Jurkat, Clone E6-1 (cell line): Measurements from ENCODE around the gene SEPSECS.
A peak's percentile ranks its signal among the peaks of the same experiment; 100 is the strongest.
"Not testable (repeated sequence)": the region's sequence is repeated elsewhere in the genome, so short reads cannot be mapped to it uniquely, and the experiment has no call there.

Experiments
- DNase-seq: peaks from one replicate; pipeline ENCODE4 v3.0.0-alpha.2; 2011; ENCODE audit warnings: low read depth, low spot score
- H3K4me3 ChIP-seq: 2 replicates; pipeline ENCODE4 v1.5.1; 2011; ENCODE audit warnings: mild to moderate bottlenecking, low read length, control low read depth, moderate library complexity

SEPSECS gene

DNA sequence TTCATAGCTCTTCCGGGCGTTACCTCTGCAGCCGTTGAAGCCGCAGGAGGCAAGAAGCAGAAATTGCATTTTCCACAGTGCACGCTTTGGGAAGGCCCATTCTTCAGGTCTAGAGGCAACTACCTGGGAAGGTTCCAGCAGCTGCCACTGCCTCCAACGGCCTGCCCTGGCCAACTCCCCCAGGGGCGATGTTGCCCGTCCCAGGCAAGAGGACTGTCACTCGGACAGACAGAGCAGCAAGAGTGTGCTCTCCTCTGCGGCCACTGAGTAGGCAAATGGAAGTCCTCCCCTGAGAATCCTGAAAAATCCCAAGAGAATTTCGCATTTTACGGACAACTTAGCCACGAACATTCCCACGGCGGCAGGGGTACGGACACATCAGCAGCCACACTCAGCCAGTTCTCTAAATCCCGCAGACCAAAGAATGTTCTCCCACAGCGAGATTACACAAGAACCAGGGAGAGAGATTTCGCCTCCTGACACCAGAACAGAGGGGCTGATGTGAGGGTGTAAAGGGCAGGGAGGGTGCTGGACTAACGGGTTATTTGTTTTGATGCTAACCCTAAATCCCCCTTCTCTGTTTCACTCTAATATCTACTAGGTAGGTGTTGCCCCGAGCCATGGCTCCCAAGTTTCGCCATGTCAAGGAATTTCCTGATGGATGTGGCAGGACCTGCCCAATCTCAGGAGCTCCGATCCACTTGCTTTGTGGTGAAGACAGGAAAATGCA is 63.8 kb downstream of the SEPSECS start:
- no peak overlapping the region for H3K4me3 ChIP-seq
- no peak for DNase-seq

DNA sequence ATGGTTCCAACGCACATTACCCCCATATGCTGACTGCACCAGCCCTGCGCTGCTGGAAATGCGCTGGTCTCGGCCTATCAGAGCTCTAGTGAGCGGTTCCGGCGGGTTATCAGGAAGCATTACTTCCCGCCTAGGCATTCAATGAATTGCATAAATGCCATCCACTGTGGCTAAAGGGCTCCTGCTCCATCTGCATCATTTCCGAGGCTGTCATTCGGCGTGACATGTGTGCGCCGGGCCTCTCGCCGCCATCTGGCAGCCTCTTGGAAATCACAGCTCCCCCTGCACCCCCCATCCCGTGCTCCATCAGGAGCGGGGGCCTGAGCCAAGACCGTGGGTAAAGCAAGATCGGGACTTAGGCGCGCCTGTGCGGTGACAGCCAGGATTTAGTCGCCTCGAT is 64.4 kb downstream of the SEPSECS start:
- no peak for DNase-seq
- H3K4me3 ChIP-seq, result no peak overlapping the region

DNA sequence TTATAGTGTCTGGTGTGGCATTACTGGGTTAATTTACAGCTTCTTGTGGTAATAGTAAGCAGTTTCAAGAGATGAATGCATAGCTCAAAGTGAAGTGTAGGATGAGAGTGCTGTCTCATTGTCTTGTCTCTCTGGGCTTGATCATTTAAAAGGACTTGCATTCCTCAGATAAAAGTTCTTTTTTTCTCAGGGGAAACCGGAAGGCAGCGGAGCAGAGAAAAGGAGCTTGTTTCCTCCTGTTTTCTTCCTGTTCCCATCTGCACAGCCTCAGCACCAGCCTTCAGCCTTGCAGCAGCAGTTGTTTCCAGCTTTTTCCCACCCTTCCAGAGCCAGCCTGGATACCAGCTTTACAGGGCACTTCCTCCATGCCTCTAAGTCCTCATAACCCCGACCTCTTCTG is 68.1 kb downstream of the SEPSECS start:
- DNase-seq, result no peak

DNA sequence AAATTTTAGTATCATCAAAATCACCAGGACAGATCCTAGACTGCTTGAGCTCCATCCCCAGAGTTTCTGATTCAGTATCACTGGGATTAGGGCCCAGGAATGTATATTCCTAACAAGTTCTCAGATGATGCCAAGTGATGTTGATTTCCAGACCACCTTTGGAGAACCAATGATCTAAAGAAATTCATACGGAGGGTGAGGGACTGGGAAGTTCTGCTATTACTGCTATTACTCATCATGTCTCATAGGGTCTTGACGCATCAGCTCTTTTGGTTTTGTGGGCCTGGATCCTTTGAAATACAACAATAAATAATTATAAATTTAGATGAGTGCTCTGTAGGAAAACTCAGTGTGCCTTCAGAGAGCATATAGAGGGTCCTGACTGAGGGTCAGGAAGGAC is 69.7 kb downstream of the SEPSECS start:
- no peak overlapping the region for H3K4me3 ChIP-seq
- no peak for DNase-seq

More for the DNA sequence above, 68.1 kb downstream of the SEPSECS start:
- no peak overlapping the region for H3K4me3 ChIP-seq

DNA sequence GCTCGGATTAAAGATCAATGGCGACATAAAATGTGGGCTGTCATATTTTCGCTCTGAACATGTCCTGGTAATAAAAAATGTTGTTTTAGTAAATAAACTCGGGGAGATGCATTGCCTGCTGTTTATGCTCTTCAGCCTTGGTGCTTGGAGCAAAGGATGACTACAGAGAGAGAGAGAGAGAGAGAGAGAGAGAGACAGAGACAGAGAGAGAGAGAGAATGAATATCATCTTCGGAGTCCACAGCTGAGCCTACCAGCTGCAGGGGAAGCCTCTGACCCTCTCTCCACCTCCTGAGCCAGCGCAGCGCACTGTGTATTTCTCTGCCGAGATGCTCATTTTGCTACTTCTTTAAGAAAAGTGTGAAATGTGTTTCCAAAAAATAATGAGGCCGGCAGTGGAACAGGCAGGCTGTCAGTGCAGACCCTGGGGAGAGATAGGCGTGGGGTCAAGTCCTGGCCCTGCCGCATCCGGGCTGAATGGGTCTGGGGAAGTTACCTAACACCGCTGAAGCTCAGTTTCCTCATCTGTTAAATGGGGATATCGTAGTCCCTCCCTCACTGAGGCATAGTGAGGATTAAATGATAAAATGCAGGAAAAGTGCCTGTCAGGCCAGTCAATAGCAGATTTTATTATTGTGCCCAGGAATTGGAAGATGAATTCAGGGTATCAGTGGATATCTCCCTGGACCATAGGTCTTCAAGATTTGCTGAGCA is 71.0 kb downstream of the SEPSECS start:
- no peak for DNase-seq
- H3K4me3 ChIP-seq, result no peak overlapping the region

DNA sequence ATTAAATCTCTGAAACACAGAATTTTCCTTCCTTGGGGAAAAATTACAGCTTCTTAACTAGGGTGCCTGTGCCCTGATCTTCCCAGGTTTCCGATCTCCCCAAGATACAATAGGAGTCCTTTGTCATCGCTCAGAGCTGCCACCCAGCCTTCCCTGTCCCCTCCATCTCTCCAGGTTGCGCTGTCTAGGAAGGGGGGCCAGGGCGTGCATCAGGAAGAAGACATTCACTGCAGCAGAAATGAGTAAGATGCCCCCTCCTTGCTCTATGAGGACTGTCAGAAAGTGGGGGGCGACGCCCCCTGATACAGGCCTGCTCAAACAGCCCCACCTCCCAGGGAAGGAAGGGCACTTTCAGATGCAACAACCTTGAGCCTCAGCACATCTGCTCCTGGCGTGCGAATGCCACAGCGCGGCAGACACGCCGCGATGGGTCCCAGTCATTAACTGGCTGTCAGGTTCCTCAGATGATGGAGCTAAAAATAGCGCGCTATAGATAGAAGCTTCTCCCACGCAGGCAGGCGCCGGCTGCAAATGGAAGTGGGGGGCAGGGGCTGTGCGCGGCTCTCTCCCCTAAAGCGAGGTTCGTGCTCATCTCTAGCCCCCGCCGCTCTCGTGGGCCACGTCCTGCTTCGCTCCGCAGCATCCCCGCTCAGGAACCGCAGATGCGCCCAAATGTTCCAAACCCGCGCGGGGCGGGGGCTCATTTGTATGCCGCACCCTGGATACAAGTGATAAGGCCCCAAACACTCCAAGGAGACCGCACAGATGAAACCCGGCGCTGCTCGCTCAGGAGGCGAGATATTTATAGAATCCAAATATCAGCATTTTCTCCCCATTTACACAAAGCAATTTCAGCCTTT is 71.9 kb downstream of the SEPSECS start:
- H3K4me3 ChIP-seq, result peak overlapping the region; percentile 9
- DNase-seq, result no peak

DNA sequence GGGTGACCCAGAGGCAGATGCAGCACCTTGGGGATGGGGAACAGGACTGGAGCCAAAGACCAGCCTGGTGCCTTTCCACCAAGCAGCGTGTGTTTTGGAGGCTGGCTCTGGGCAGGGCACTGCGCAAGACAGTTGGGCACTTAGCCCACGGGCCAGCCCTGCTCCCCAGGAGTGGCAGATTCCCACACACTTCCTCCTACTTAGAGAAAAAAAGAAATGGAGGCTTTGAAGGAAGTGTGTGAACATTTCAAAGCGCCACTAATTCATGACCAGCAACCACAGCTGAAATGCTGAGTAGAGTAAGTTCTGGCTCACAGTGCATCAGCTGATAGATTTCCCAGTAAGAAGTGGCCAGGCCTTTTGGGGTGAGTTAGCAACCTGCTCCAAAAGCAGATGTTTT is 74.6 kb downstream of the SEPSECS start:
- no peak overlapping the region for H3K4me3 ChIP-seq
- no peak for DNase-seq

DNA sequence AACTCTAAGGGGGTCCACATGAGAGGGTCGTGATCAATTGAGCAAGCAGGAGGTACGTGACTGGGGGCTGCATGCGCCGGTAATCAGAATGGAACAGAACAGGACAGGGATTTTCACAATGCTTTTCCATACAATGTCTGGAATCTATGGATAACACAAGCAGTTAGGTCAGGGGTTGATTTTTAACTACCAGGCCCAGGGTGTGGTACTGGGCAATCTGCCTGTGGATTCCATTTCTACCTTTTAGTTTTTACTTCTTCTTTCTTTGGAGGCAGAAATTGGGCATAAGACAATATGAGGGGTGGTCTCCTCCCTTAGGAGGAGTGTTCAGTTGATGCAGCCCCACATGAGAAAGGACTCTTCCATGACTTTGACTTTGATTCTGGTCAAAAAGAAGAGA is 76.8 kb downstream of the SEPSECS start:
- not testable (repeated sequence) for H3K4me3 ChIP-seq, DNase-seq

DNA sequence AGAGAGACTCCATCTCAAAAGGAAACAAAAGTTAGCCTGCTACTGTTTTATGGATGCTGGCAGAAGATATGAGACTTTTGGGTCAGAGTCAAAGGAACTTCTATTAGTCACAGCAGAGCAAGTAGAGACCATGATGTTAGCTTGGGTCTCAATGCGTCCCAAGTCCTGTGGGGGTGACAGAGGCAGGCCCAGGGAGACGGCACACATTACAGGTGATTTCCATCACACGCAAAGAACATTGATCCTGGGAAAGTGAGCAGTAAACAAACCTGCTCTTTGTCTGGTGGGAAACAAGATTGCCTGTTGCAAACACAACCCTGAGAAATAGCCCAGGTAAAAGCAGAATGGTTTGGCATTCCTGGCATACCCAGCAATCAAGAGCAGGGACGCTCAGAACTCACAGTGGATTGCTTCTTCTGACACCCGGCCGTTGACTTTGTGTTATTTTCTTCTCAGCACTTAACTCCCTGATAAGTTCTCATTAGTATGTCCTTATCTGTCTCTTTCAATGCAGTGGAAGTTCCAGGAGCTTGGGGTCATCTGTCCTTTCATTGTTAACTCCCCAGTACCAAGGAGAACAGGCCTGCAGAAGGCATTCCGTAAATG is 78.3 kb downstream of the SEPSECS start:
- H3K4me3 ChIP-seq, result no peak overlapping the region
- DNase-seq, result no peak

DNA sequence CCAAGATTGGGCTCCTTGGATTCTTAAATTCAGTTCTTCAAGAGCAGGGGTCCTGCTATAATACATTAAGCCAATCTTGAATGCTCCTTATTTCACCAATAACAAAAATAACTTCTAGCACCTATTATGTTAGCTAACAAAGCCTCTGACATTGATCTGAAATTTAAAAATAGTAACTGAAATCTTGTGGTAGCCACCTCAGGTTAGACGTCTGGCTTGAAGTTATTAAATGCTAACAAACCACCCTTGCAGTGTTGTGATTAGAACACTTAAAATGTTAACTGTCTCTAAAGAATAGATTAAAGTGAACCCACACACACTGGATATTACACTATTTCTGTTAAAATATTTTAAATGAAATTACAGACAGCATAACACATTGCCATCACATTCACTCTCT is 79.7 kb downstream of the SEPSECS start:
- no peak overlapping the region for H3K4me3 ChIP-seq
- DNase-seq, result no peak

DNA sequence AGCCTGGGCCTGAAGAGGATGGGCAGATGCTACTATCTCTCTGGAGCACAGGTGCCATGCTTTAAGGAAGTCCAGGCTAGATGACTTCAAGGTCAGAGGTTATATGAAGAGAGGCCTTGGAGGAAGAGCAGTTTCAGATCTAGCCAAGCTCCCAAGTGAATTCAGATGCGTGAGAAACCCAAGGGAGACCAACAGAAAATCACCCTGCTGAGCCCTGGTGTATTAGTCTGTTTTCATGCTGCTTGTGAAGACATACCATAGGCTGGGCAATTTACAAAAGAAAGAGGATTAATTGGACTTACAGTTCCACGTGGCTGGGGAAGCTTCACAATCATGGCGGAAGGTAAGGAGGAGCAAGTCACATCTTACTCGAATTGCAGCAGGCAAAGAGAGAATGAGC is 81.7 kb downstream of the SEPSECS start:
- no peak overlapping the region for H3K4me3 ChIP-seq
- DNase-seq, result no peak

DNA sequence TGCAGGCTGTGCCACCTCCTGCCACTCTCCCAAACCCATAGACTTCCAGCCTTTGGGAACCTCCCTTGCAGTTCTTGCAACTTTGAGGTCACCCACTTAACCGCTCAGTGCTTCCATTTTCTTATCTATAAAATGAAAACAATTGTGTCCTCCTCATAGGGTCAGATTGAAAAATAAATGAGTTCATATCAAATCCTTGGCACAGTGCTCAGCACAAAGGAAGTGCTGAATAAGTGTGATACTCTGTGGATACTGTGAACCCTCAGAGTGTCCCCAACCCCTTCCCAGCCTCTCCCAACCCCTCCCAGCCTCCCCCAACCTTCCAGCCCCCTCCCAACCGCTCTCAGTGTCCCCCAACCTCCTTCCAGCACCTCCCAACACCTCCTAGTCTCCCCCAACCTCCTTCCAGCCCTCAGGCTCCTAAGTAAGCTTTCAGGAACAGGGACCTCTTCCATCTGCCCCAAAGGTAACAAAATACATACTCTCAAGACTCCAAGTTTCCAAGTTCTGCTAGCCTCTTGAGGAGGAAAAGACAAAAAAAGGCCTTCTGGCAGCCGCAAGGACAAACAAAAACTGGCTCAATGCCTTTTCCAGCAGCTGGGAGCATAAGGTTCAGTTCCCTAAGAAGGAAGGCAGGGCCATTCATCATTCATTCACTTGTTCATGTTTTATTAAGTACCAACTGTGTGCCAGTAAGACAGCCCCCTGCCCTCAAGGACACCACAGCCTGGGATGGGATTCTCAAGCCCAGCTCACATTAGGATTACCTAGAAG is 83.4 kb downstream of the SEPSECS start:
- H3K4me3 ChIP-seq, result no peak overlapping the region
- no peak for DNase-seq

DNA sequence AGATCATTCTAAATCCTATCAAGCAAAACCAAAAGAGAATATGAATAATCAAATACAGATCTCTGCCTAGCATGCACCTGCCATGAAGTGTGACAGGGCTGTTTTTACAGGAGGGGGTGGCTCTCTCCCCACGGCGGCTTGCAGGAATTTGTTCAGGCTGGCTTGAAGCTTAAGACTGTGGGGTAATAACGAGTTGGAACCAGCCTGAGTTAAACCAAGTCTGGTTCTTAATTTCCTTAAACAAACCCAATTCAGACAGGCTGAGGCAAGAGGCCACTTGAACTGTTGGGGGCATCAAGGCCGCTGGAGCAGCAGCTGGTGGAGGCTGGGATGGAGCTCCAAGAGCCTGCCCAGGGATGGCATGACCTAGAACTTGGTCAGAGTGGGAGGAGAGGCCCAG is 84.4 kb downstream of the SEPSECS start:
- DNase-seq, result no peak
- H3K4me3 ChIP-seq, result no peak overlapping the region

DNA sequence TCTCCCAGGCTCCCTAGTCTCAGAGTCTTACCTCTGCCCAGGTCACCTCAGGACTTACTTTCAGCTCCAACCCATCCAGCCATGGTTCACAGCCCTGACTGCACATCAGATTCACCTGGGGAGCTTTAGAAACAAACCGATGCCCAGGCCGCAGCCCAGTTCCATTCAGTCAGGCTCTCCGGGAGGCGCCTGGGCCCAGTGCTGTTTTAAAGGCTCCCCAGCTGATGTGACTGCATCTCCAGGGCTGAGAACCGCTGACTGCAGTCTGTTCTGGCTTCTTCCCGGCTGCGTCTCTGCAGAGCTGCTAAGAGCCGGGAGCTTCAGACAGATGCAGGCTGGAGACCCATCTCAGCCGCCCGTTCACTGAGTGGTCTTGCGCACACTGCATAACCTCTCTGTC is 85.1 kb downstream of the SEPSECS start:
- DNase-seq, result no peak
- no peak overlapping the region for H3K4me3 ChIP-seq

DNA sequence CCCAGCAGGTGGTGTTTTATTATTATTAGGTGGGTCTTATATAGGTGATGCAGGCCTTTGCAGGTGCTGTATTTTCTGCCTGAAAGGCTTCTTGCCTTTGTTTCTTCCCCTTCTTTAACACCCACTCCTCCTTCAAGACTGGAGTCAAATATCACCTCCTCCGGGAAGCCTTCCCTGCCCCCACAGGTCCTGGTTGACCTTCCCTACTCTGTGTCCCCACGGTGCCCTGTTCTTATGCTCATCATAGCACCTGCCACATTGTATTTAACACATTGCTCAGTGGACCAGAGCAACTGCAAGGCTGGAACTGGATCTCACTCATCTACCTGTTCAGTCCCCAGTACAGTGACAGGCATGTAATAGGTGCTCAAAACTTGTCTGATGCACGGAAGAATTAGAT is 89.7 kb downstream of the SEPSECS start:
- H3K4me3 ChIP-seq, result no peak overlapping the region

More for the DNA sequence above, 89.7 kb downstream of the SEPSECS start:
- no peak for DNase-seq
